HG03571 (cell line): ENCODE data around the gene FLRT3.

ENCODE experiments used
- ATAC-seq: cut with Tn5 transposase; IDR thresholded peaks from one replicate; pipeline ENCODE4 v1.9.1; 2021; ENCODE audit not compliant: unreplicated experiment

FLRT3 gene

DNA sequence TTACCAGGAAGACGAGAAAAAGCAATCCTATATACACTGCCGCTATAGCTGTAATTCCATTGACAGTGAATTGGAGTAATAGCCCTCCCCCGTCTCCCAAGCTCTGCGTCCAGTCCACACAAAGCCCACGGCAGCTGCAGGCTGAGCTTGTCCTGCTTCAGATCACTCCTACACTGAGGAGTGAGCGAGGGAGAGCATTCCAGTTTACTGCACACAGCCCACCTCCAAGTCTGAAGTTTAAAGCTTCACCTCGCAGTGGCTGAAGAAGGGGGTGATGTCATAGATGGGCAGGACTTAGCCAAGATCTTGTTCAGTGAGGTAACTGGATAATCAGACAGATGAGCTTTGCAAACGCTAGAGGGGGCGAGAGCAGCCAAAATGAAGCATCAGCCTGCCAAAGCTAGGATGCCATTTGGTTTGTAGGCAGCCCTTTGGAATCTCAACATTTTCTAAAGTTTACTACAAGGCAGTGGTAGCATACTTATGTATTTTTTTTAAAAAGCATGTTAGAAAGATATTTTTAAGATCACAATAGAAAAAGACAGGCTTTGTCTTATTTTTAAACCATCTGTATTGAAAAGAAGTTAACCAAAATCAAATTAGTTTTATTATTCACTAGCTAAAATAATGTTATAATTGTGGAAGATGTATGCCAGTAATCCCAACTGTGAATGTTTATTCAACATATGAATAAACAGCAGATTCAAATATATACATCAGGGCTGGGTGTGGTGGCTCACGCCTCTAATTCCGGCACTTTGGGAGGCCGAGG lies at the start of gene FLRT3:
FLRT3 (minus strand) TSS at position 213 of the 772 bp plus-strand sequence. CDS start 10,106 bp downstream, outside the sequence.
- peak; percentile 94 for ATAC-seq

DNA sequence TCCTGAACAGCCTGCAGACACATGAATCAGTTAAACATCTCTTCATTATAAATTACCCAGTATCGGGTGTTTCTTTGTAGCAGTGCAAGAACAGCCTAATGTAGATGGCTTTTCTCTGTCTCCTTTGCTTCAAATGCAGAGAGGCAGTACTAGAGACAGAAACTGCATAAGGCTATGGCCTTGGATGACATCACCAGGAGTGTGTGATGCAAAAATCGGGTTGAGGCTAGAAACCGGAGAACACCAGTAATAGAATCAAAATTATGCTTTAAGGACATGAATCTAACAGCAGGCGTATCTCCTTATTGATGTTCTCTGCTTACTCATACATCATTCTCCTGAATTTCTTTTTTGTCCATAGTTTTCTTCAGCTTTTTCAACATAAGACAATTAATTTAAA lies 49.3 kb upstream of the FLRT3 start:
- no peak for ATAC-seq

DNA sequence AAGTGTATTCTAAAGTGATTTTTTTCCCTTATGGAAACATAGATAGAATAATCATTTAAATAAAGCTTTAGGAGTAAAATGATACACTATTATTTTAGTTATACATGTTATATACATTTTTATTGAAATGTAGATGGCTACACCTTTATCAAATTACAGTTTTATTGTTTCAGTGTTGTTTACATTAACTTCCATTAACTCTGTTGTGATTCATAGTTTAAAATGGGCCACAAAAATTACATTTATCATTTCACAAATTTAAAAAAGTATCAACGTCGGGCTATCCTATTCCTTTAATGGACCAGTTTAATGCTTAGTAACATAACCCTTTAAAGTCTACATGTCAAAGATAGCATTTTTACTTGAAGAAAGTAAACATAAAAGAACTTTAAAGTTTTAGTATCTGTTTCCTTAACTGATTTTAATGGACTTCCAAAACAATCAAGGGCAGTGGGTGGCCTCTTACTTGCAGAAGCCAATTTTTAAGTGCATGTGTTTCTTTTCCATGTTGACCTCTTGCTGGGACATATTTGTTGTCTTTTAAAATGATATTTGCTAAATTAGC lies 47.8 kb upstream of the FLRT3 start:
- no peak for ATAC-seq

DNA sequence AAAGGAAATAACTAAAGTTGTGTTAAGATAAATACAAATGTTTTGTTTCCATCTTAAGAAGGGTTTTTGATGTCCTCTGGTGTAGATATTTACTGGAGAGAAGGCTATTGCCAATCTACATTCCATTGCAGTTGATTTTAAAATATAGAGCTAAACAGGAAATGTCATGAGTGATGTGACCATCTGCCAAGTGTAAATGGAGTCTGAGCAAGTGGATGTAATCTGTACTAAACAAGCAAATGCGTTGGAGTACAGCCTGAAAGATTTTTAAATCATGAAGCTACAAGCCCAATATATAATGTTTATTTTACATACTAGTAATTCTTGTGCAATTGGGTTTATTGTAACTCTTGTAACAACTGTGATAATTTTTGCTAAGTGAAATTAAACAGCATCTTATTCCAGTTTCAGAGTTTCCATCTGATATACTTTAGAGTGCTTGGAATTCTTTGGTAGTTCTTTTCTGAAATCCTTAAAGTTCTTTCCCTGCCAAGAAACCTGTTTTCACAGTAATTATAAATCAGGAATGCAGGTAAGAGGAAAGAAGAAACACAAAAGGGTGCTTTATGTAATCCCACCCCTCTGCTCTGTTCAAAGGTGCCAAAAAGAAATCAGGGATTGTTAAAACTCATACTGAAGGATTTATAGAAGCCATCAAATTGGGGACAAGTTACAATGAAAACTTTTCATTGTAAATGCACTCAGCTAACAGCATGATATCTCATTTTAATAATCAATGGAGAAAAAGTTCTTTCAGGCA lies 47.2 kb upstream of the FLRT3 start:
- no peak for ATAC-seq

DNA sequence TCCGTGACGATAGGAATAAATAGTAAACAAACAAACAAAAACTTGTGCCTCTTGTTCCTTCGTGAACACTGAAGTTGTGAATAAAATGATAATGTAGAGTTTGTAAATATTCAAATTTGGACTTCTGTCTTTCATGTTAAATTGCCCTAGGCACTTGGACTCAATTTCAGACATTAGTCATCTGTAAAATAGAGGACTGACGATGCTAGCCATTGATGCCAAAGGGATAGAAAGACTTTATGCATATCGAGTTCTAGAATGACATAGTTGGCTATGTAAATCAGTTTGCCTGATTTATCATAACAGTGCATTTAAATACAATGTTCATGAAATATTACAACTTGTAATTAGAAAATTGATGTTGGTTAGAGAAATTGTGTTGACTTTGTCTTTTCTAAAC lies 45.9 kb upstream of the FLRT3 start:
- ATAC-seq: no peak

DNA sequence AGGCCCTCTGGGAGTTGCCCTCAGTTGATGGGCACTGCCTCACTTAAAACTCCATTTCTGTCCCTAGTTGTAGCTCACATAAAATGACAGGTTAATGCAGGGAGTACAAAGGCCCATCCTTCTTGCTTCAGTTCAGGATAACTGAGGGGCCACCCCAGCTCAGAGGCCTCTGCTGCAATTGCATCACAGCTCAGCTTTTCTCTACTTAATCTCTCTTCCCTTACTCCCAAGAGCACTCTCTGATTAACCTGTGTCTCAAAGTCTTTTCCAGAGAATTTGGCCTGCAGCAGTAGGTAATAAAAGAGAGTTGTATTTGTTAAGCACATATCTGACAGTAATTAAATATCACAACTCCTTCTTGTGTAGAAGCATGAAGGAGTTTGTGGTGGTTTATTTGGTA lies 40.9 kb upstream of the FLRT3 start:
- no peak for ATAC-seq

DNA sequence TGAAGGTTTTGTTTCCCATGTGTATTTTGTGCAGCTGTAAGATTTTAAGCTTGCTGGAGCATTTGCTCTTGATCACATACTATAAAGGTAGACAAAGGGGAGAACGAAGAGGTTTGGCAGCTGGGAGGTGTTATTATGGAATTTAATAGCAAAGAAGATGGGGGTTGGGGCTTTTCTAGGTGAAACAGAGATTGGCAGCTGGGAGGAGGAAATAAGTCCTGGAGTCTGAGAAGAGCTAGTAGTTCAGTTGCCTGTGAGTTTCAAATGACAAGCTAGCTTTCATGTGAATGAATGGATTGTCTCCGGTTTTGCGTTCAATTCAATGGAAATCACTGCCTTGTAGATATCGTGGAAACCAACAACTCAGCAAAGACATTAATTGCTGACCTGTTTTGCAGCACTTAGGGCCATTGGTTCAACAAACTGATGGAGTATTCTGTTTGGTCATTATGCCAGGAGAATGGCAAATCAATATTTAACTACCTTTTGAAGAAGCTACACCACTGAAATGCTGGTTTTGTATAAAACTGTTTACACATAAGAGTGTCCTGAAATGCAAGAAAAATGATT lies 38.1 kb upstream of the FLRT3 start:
- no peak for ATAC-seq

DNA sequence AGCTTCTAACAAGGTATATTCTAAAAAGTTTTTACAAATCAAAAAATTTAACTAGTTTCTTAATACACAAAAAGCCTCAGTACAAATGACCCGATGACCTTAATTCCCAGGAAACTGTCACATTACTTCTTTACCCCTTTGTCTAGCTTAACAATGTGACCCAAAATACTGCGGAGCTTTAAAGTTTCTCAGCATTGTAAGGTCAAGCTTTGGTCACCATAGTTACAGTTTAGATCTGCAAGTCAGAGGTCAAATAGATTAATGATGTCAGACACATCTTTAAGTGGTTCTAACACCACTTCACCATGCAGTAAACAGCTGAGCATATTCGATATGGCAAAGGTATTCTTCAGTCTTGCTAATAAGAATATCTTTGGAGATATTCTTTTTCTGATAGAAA lies 36.8 kb upstream of the FLRT3 start:
- no peak for ATAC-seq

DNA sequence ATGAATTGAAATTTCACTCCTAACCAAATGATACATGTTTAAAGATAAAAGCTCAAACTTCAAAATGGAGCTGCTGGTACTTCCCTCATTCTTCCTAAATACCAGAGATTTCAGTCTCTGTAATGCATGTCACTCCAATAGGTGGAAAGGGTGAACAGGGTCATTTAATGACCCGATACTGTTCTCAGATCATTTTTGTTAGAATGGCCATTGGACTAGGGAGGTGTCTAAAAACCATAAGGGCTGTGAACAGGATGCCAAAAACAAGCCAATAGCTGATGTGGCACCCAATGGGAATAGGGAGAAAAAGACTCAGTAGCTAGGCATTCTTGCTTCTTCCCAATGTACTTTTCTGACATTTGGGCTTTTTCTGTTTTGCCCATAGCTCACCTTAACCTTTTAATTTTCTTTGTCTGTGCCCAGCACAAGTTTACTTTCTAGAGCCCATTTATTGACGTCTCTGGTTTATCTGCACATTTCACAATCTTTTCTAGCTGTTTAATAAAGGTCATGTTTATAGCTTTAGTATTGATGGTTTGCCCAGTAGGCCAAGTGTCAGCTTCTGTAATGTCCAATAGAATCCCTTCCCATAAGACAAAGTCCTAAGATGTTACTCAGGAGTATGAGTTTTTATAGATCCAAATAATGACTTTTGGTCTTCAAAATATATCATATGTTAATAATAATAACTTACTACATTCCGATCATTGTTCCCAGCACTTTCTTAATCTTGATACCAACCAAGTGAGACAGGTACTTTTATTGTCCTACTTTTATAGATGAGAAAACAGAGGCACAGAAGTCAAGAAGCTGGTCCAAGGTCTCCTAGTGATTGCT lies 24.3 kb upstream of the FLRT3 start:
- no peak for ATAC-seq

DNA sequence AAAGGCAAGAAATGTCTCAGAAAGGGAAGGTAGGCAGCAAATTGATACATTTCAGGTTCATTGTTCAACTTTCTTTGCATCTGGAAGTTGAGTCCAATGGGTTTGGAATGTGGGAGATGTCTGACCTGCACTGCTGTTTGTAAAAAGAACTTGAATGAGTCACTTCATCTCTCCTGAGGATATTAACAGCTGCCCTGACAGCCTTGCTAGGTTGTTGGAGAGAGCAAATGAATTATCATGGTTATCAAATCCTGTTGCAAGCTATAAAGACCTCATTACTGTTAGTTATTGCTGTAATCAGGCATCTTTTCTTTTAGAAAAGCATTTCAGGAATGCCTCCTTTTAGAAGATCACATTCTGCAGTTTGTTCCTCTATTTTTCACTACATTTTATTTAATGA lies 23.0 kb upstream of the FLRT3 start:
- no peak for ATAC-seq

DNA sequence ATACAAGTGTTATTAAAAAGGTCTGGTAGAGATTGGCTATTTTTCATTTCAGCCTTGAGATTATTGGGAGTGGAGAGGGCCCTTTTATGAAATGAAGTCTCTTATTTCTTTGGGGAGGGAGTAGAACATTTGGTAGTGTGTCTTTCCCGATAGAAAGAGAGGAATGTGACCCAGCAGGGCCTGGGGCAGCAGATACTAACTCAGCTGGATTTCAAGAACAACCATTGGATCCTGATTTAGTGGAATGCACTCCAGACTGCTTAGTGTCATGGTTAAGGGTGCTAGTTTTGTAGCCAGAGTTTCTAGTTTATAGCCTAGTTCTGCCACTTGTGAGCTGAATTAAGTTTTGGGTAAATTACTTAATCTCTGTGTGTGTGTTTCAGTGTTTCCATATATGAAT lies 18.4 kb upstream of the FLRT3 start:
- ATAC-seq: no peak

DNA sequence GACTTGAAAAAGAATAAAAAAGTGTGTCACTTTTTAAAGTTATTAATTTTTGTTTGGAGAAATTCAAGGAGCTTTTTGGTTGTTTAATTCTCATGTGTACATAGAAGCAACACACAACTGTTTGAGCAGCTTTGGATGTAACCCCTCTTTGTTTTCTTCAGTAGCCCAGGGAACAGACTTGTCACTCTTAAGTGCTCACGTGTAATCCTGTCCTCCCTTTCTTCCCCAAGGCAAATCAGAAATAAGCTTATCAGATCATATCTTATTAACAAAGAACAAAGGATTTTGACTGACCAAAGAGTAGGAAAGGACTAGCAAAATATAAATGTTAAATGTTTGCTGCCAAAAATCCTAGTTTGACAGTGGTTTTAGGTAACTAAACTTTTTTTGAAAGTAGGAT lies 7.3 kb upstream of the FLRT3 start:
- ATAC-seq: no peak

DNA sequence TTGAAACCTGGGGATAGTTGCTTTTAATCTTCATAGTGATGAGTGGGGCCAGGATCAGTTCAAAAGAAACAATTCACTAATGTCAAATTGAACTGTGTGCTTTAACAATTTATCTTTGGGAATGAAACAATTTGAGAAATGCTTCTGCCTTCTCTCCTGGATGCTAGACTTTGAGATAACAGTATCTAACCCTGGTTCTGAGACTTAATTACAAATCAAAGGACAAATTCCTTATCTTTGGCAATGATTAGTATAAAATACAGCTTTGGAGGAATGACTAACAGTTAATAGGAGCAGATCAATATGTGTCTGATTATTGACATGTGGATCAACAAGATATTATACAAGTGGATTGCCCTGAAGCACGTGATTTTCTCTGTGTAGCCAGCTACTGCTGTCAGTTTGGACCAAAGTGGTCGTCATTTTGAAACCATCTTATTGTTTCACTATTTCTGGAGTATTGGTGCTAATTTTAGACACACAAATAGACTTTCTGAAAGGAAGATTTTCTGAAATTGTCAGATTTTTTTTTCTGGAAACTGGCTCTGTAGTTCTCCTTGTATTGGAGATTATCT lies 6.2 kb upstream of the FLRT3 start:
- ATAC-seq: no peak

DNA sequence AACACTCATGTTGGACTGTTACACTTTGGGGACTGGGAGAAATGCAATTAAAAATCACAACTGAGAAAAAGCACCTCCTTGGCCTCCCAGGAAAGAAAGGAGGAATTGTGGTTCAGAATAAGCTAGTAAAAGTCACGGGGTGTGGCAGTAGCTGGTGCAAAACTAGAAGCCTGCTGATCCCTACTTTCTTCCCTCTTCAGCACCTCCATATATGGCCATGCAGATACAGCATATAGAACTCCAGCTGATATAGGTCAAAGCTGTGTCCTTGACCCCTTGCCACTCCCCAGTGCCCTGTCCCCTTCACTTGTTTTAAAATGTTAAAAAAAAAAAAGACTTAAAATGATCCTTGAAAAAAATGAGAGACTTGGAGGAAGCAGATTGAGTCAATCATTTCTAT lies 5.5 kb upstream of the FLRT3 start:
- no peak for ATAC-seq

DNA sequence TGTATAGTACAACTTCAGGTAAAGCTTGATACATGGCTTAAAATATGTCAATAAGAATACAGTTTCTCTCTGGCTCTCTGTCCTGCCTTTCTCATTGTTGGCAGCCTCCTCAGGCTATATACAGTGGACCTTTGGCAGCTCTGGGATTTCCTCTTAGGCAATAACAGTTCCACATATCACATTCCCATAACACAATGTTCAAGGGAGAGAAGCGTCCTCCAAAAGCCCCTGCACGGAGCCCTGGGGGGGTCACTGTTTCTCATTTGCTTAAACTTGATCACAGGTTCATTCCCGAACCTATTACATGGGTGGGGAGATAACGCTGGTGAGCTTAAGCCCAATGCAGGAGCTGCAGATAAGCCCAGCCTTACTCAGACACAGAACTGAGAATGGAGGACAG lies 4.4 kb upstream of the FLRT3 start:
- no peak for ATAC-seq

DNA sequence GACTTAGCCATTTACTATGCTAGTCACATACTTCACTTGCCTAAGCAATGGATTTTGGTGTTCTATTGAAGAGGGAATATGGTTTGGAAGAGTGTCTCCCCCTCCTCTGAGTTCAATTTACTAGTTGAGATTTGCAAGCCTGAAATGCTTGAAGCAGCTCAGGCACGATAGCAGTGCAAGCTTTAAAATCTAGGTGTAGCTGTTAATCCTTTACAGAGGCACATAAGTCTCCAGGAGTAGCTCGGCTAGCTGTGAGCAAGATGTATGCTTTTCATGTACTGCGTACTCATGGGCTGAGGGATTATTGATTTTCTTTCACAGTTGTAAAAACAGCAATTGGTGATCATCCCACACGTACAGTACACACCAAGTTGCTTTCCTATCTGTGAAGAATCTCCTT lies 726 bp downstream of the FLRT3 start:
- no peak for ATAC-seq

DNA sequence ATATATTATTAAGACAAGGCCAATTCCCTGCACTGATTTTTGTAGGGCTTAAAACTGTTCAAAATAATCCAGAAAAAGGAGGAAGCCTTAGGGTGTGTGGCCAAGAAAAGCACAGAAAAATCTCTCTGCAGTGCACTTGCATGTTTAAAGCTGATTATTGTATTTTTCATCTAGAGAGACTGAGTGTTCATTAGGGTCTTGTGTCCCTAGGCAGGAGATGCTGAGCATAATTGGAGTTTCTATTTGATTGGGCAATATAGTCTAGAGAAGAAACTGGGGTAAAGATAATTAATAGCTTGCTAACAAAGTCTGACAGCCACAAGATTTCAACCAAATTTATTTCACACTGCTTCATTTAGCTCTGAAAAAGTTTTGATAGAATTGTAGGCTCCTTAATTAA lies 2.4 kb downstream of the FLRT3 start:
- ATAC-seq: no peak

DNA sequence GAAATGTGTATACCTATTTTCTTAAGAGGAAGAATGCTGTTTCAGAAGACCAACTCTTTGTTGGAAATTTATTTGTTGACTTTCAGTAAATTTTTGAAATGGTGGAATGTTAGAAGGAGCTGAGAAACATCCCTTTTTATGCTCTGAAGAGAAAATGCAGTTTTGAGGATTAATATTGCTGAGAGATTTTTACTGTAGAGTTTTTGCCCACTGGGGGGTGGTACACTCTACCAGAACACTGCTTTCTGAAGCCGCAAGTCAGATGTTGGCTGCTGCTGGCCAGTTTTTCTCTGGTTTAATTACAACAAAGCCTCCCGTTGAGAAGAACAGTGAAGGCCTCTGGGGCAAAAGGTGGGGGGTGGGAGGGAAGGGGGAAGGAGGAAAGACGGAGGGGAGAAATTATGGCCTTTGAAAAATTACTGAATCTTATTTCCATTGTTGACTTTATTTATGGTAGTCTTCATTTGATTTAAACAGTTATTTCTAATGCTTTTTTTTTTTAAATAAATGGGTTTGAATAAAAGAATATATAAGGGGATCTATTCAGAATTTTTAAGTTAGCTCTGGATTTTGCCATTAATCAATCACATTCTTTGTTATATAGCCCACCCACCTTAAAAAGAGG lies 3.0 kb downstream of the FLRT3 start:
- ATAC-seq: no peak

DNA sequence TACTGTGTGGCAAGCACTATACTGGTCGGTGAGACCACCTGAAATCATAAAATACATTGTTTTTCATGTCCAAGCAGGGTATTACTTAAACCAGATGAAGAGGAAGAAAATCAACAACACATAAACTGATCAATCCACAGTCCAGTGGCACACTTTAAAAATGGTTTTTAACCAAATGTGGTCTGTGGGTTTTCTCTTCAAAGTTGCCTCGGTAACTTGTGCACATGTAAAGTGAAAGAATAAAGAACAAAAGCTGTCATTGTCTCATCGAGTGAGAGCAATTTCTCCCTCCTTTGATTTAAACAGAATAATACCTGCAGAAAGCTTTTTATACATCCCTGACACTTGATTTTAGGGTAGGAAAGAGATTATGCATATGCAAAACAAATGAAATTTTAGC lies 3.7 kb downstream of the FLRT3 start:
- no peak for ATAC-seq

DNA sequence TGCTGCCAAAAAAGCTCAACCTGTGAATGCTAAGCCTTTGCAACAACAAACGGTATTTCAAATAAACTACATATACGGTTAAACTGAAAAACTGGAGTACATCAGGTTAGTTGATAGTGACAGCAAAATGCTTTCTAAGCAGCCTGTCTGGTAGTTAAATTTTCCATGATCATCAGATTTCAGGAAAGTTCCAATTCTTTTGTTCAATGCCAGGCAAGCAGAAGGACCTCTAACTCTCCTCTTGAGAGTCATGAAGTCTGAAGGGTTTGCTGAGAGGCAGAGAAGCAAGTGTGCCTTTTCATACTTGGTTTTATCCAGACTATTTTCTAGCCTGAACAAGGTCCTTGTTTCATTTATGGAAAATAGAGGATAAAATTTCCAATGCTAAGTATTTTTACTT lies 4.5 kb downstream of the FLRT3 start:
- ATAC-seq: no peak
